Ramos (cell line): ENCODE measurements around the gene PITPNB.

Experiments used
- in situ Hi-C: fragments of 300-500 bp; cut with MboI; formaldehyde crosslinking; loops from one replicate; pipeline ENCODE4 v1.14.3; 2022; ENCODE audit warnings: low sequenced_read_pairs; ENCODE audit not compliant: unreplicated experiment

PITPNB gene

GRCh38 chr22:27919222-27919941 lies at the start of gene PITPNB:
PITPNB (minus strand) TSS chr22:27919256; CDS start chr22:27919191, 65 bp downstream.
- in situ Hi-C loops, result no loop called here

GRCh38 chr22:27966168-27967064 lies 47.4 kb upstream of the PITPNB start:
- in situ Hi-C loops, result no loop called here

GRCh38 chr22:27962268-27963044 lies 43.4 kb upstream of the PITPNB start:
- in situ Hi-C loops, result no loop called here

- in situ Hi-C loops, result no loop called here
These were observed 42.6 kb upstream of the PITPNB start for GRCh38 chr22:27961680-27962079.

- in situ Hi-C loops, result no loop called here
These were observed 42.1 kb upstream of the PITPNB start for GRCh38 chr22:27961182-27961581.

GRCh38 chr22:27959335-27960090 lies 40.5 kb upstream of the PITPNB start:
- in situ Hi-C loops, result no loop called here

- in situ Hi-C loops, result no loop called here
These were observed 33.7 kb upstream of the PITPNB start for GRCh38 chr22:27952779-27953178.

GRCh38 chr22:27952091-27952490 lies 33.0 kb upstream of the PITPNB start:
- in situ Hi-C loops, result no loop called here

GRCh38 chr22:27949421-27949820 lies 30.4 kb upstream of the PITPNB start:
- in situ Hi-C loops, result no loop called here

GRCh38 chr22:27948569-27948968 lies 29.5 kb upstream of the PITPNB start:
- in situ Hi-C loops, result no loop called here

- in situ Hi-C loops, result no loop called here
These were observed 28.4 kb upstream of the PITPNB start for GRCh38 chr22:27947448-27947847.

- in situ Hi-C loops, result no loop called here
These were observed 22.1 kb upstream of the PITPNB start for GRCh38 chr22:27941143-27941542.

- in situ Hi-C loops, result no loop called here
These were observed 18.4 kb upstream of the PITPNB start for GRCh38 chr22:27937453-27937852.

- in situ Hi-C loops, result no loop called here
These were observed 16.8 kb upstream of the PITPNB start for GRCh38 chr22:27935897-27936296.

- in situ Hi-C loops, result no loop called here
These were observed 15.0 kb upstream of the PITPNB start for GRCh38 chr22:27934069-27934468.

- in situ Hi-C loops, result no loop called here
These were observed 14.3 kb upstream of the PITPNB start for GRCh38 chr22:27933186-27933983.

- in situ Hi-C loops, result no loop called here
These were observed 11.4 kb upstream of the PITPNB start for GRCh38 chr22:27930331-27931060.

- in situ Hi-C loops, result no loop called here
These were observed 8.6 kb upstream of the PITPNB start for GRCh38 chr22:27927608-27928007.

GRCh38 chr22:27925331-27925730 lies 6.3 kb upstream of the PITPNB start:
- in situ Hi-C loops, result no loop called here
